Measurements from ENCODE around the gene TMEM184A. TPM values are rescaled to one million over a fixed set of nuclear protein-coding genes. Genes with fewer than 3 reads are reported as not detected.
A peak's percentile ranks its signal among the peaks of the same experiment; 100 is the strongest.

Gene TMEM184A
- total and polyA plus RNA-seq, 2 of the 8 experiments (the other 6 are each of a cell fraction or from before 2014, with no cell fraction given), result 1.8 to 2.1 TPM

GRCh38 chr7:1602386-1602785 is 46.4 kb upstream of the TMEM184A start:
- FAIRE-seq, result no peak
- H3K18ac ChIP-seq (ENCODE audit: extremely low read depth, low read length), result no peak overlapping the region
- 94% methylated on average over 14 of the region's 15 CpGs; no CpG with 5 or more reads in 1 of the 2 experiments for WGBS, 2 experiments (ENCODE audit: extremely low coverage in 1 of 2, insufficient coverage in 1 of 2, insufficient read length in 1 of 2, insufficient replicate concordance in 2 of 2, low coverage in 1 of 2, low lambda C conversion rate in 2 of 2, missing lambda C conversion rate in 1 of 2)
- H3K9me3 ChIP-seq (ENCODE audit: insufficient read depth in 2 of 2, low read depth in 1 of 2, low read length in 1 of 2), result no peaks in the 10 kb centered on the region
- no peaks in the 10 kb centered on the region; a peak in 1 of 7 replicates for H3K4me1 ChIP-seq (replicated peaks in 1 of 4; ENCODE audit: control insufficient read depth in 3 of 4, insufficient read depth in 4 of 4, low read length in 3 of 4)
- ChIA-PET CTCF (ENCODE audit: partially characterized antibody) (interaction anchor here (2.6 kb wide), 1 partner anchor 11 kb away, joined by 7 read pairs; no protein-coding TSS in a partner anchor), POLR2A (ENCODE audit: partially characterized antibody) (no interaction called here)
- no peak overlapping the region for H3K4me2 ChIP-seq (ENCODE audit: insufficient read depth in 1 of 2, low read depth in 2 of 2, low read length in 2 of 2)
- no peak overlapping the region for H3K4ac ChIP-seq (replicated peaks; ENCODE audit: insufficient read length, low read depth, low read length)
- H2BK5ac ChIP-seq (ENCODE audit: low read depth, low read length), result no peak overlapping the region
- H3K79me1 ChIP-seq (ENCODE audit: low read depth, low read length), result no peaks in the 10 kb centered on the region
- H4K91ac ChIP-seq (replicated peaks; ENCODE audit: insufficient read length, low read length), result peak overlapping the region; percentile 15
- H3K36me3 ChIP-seq (ENCODE audit: control insufficient read depth in 2 of 4, insufficient read depth in 4 of 4, low read length in 3 of 4), result no peaks in the 10 kb centered on the region
- no peak overlapping the region for H3K23ac ChIP-seq (ENCODE audit: insufficient read length)
- H3K14ac ChIP-seq (ENCODE audit: insufficient read length), result no peak overlapping the region
- H3K79me2 ChIP-seq (ENCODE audit: control insufficient read depth in 1 of 2, insufficient read depth in 2 of 2, low read length in 2 of 2), result no peaks in the 10 kb centered on the region
- H2BK120ac ChIP-seq (replicated peaks; ENCODE audit: low read depth, low read length), result no peak overlapping the region
- no peak overlapping the region for H3K27ac ChIP-seq (ENCODE audit: low read depth, low read length)
- no peaks in the 10 kb centered on the region for H3K27me3 ChIP-seq (replicated peaks in 1 of 4; ENCODE audit: control insufficient read depth in 3 of 4, extremely low read depth in 1 of 4, insufficient read depth in 3 of 4, low read length in 3 of 4)
- no peak overlapping the region for H3K9ac ChIP-seq (replicated peaks in 1 of 4; ENCODE audit: extremely low read depth in 1 of 4, low read depth in 3 of 4, low read length in 3 of 4)
- no peak overlapping the region for H2AK5ac ChIP-seq (ENCODE audit: low read depth, low read length)
- H3K56ac ChIP-seq (replicated peaks; ENCODE audit: insufficient read length, low read depth, low read length), result no peak overlapping the region
- no peak overlapping the region for H2BK12ac ChIP-seq (ENCODE audit: low read depth, low read length)
- H4K8ac ChIP-seq (ENCODE audit: extremely low read depth, insufficient read depth, low read length), result no peak overlapping the region
- H3K23me2 ChIP-seq (ENCODE audit: low read depth, low read length), result no peaks in the 10 kb centered on the region; the same call in 1 of the 2 replicates
- no peak overlapping the region for H3K4me3 ChIP-seq (ENCODE audit: extremely low read depth in 1 of 4, insufficient read depth in 2 of 4, low read depth in 3 of 4, low read length in 4 of 4)
- no peak overlapping the region for H4K5ac ChIP-seq (ENCODE audit: insufficient read length, low read depth, low read length)
- TF ChIP-seq SIRT6 (IDR thresholded peaks at IDR 0.05; ENCODE audit: low read length), result no peak
- no peak for TF ChIP-seq YY1 (IDR thresholded peaks at IDR 0.05; ENCODE audit: low read depth, low read length)
- no peak for TF ChIP-seq POLR2AphosphoS5 (IDR thresholded peaks at IDR 0.05; ENCODE audit: low read depth, low read length)
- no peak for TF ChIP-seq ASH2L (IDR thresholded peaks at IDR 0.05; ENCODE audit: low read length)
- TF ChIP-seq EGR1 (IDR thresholded peaks at IDR 0.05; ENCODE audit: borderline replicate concordance, low read depth, low read length), result no peak
- TF ChIP-seq SUZ12 (IDR thresholded peaks at IDR 0.05; ENCODE audit: low read length), result no peak
- no peak for TF ChIP-seq PHF8 (conservative IDR thresholded peaks at IDR 0.05; ENCODE audit: low read depth, low read length)
- no peak for TF ChIP-seq KDM1A (IDR thresholded peaks at IDR 0.05; ENCODE audit: borderline replicate concordance, low read length)
- TF ChIP-seq TCF12 (IDR thresholded peaks at IDR 0.05; ENCODE audit: low read depth, low read length), result no peak
- no peak overlapping the region for H2BK15ac ChIP-seq (ENCODE audit: low read length)
- H2AFZ ChIP-seq (ENCODE audit: low read length), result no peak overlapping the region
- DNase-seq (ENCODE audit: low read depth in 1 of 2, low spot score in 2 of 2), result no peak
- peaks cover 0 to 1% of the 10 kb centered on the region in 2 experiments for H4K20me1 ChIP-seq (replicated peaks in 1 of 2; ENCODE audit: control insufficient read depth in 1 of 2, insufficient read depth in 2 of 2, low read length in 2 of 2)
- no peak overlapping the region for H2BK20ac ChIP-seq (ENCODE audit: low read length)
